Activated CD8-positive, alpha-beta memory T cell treated with anti-CD3 and anti-CD28 coated beads, Interleukin-2, amount 50 U/mL, for 24 hours (primary cell): Measurements from ENCODE around the gene ASGR1.
"Not testable (repeated sequence)": the region's sequence is repeated elsewhere in the genome, so short reads cannot be mapped to it uniquely, and the experiment has no call there.

Experiments used
- DNase-seq: peaks from one replicate; pipeline ENCODE4 v3.0.0-alpha.2; 2020; ENCODE audit errors: extremely low read depth

The ASGR1 gene

GRCh38 chr17:7159571-7159970 is 19.6 kb downstream of the ASGR1 start:
- DNase-seq: not testable (repeated sequence)

GRCh38 chr17:7158424-7158823 is 20.7 kb downstream of the ASGR1 start:
- not testable (repeated sequence) for DNase-seq

GRCh38 chr17:7156342-7156940 is 22.7 kb downstream of the ASGR1 start:
- DNase-seq: no peak

- DNase-seq: no peak
These were observed 31.4 kb downstream of the ASGR1 start for GRCh38 chr17:7147772-7148171.

- no peak for DNase-seq
These were observed 33.1 kb downstream of the ASGR1 start for GRCh38 chr17:7146115-7146514.

- no peak for DNase-seq
These were observed 35.0 kb downstream of the ASGR1 start for GRCh38 chr17:7144213-7144612.

GRCh38 chr17:7141824-7142223 is 37.3 kb downstream of the ASGR1 start:
- no peak for DNase-seq

- no peak for DNase-seq
These were observed 39.8 kb downstream of the ASGR1 start for GRCh38 chr17:7139400-7139799.

GRCh38 chr17:7138800-7139381 is 40.3 kb downstream of the ASGR1 start:
- no peak for DNase-seq

GRCh38 chr17:7137171-7137943 is 41.8 kb downstream of the ASGR1 start:
- DNase-seq: no peak

GRCh38 chr17:7136266-7136877 is 42.8 kb downstream of the ASGR1 start:
- peak; percentile 52 for DNase-seq

GRCh38 chr17:7133916-7134315 is 45.3 kb downstream of the ASGR1 start:
- no peak for DNase-seq

GRCh38 chr17:7133424-7133823 is 45.7 kb downstream of the ASGR1 start:
- no peak for DNase-seq

GRCh38 chr17:7132511-7133094 is 46.6 kb downstream of the ASGR1 start:
- DNase-seq: peak; percentile 20

GRCh38 chr17:7131423-7131791 is 47.8 kb downstream of the ASGR1 start:
- no peak for DNase-seq

- DNase-seq: no peak
These were observed 48.3 kb downstream of the ASGR1 start for GRCh38 chr17:7130621-7131422.

- DNase-seq: no peak
These were observed 49.9 kb downstream of the ASGR1 start for GRCh38 chr17:7129311-7129710.

GRCh38 chr17:7128160-7128559 is 51.0 kb downstream of the ASGR1 start:
- DNase-seq: no peak

GRCh38 chr17:7127501-7127900 is 51.7 kb downstream of the ASGR1 start:
- not testable (repeated sequence) for DNase-seq

GRCh38 chr17:7126386-7126785 is 52.8 kb downstream of the ASGR1 start:
- DNase-seq: not testable (repeated sequence)

- DNase-seq: no peak
These were observed 54.2 kb downstream of the ASGR1 start for GRCh38 chr17:7124923-7125322.

- DNase-seq: no peak
These were observed 55.3 kb downstream of the ASGR1 start for GRCh38 chr17:7123844-7124243.
